Ovary (tissue), 3 donors: ENCODE results near the gene CFAP73.
"Not testable (repeated sequence)": the region's sequence is repeated elsewhere in the genome, so short reads cannot be mapped to it uniquely, and the experiment has no call there.

Experiments used
- CTCF ChIP-seq, 3 donors: fragments of 450-650 bp in 2 of 3; fragments of 200-600 bp in 1 of 3; IDR thresholded peaks; one replicate each; pipeline versions ENCODE4 v1.5.1 to v1.8.0; 2016 to 2022; ENCODE audit warnings: antibody characterized with exemption in 3 of 3, mild to moderate bottlenecking in 1 of 3
- EP300 ChIP-seq: sonication (generic); formaldehyde crosslinking; IDR thresholded peaks from one replicate; pipeline ENCODE4 v1.6.1; 2017; ENCODE audit warnings: antibody characterized with exemption
- POLR2A ChIP-seq: fragments of 450-650 bp; IDR thresholded peaks from one replicate; pipeline ENCODE4 v1.6.1; 2017; ENCODE audit warnings: antibody characterized with exemption, mild to moderate bottlenecking, moderate library complexity
- donor health status: DM: no; HTN: no; CAD: no.

DNA sequence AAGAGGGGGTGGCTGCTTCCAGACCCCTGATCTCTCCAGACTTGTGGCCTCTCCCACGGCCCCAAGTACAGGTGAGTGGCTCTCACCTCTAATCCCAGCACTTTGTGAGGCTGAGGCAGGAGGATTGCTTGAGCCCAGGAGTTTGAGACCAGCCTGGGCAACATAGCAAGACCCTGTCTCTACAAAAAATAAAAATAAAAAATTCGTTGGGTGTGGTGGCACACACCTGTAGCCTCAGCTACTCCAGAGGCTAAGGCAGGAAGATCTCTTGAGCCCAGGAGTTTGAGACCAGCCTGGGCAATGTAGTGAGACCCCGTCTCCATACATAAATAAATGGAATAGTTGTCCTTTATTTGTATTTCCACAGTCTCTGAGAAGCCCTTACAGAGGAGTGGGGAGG lies 7.8 kb upstream of the CFAP73 start:
- not testable (repeated sequence) for TF ChIP-seq CTCF (IDR thresholded peaks at IDR 0.05); POLR2A; EP300
